DMS114 treated with DMSO at 0.1 percent for 48 hours (cell line): ENCODE results near the gene NCAM1.
"Not testable (repeated sequence)": the region's sequence is repeated elsewhere in the genome, so short reads cannot be mapped to it uniquely, and the experiment has no call there.

ENCODE experiments used
- DNase-seq: peaks from one replicate; lab custom pipeline; 2025; ENCODE audit not compliant: unreplicated experiment; lab: John Stamatoyannopoulos, UW

The NCAM1 gene

DNA sequence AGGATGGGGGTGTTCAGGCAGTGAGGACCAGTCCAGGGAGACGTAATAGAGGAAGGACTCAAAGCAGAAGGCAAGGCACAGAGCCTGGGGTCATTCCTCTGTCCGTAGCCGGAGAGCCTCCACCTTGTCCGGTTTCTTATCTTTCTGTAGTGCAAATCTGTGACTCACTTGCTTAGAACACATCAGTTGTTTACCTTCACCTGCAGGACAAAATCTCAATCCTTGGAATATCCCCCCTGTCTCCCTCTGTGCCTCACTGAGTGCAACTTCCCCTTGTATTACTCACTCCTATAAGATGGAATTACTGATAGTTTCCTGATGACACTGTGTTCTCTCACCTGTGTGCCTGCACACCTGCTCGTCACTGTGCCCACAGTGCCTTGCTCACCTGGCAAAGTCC is 332.7 kb downstream of the NCAM1 start:
- DNase-seq, result no peak

DNA sequence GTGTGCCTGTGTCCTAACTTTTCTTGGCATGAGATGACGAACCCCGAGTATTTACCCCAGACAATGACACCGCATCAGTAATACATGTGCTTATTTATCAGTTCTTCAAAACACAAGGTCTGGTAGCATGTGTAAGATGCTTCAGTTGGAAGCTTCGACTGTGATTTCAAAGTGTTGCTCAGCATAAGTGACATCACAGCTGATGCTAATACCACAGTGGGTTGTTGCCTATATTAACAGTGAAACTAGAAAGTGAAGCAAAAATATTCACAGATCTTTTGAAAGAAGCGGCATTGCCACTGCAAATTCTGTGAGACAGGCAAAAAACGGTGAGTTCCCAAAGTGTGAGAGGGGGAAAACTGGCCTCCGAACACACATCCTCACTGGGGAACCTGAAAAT is 334.8 kb downstream of the NCAM1 start:
- DNase-seq, result no peak

DNA sequence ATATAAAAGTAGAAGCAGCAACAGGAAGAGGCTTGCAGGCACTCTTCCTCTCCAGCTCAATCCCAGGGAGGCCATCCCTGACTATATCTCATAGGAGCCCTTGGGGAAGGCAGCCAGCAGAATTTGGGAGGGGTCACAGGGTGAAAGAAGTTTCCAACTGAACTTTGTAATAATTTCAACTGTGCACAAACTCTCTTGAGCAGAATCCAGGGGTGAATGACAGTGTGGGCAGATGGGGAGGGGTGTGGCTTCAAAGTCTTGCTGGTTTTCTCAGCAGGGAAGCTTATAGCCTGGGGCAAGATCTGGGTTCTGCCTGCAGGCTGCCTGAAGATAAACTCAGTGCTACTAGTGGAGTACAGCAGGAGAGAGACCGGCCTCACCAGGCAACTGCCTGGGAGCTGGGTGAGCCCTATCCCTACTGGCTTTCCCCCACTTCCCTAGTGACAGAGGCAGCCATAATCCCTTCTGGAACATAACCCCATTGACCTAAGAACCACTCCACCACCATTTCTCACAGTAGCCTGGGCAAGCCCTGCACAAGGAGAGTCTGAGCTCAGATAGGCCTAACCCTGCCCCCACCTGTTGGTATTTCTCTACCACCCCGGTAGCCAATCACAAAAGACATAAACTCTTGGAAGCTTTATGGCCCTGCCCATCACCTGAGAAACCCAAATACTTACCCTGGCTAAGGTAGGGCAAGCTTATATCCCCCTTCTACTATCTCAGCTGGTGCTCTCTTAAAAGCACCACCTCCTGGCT is 335.4 kb downstream of the NCAM1 start:
- no peak for DNase-seq

DNA sequence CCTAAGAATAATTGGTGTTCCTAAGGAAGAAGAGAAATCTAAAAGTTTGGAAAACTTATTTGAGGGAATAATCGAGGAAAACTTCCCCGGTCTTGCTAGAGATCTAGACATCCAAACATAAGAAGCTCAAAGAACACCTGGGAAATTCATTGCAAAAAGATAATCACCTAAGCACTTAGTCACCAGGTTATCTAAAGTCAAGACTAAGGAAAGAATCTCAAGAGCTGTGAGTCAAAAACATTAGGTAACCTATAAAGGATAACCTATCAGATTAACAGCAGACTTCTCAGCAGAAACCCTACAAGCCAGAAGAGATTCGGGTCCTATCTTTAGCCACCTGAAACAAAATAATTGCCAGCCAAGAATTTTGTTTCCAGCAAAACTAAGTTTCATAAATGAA is 337.3 kb downstream of the NCAM1 start:
- DNase-seq, result not testable (repeated sequence)

DNA sequence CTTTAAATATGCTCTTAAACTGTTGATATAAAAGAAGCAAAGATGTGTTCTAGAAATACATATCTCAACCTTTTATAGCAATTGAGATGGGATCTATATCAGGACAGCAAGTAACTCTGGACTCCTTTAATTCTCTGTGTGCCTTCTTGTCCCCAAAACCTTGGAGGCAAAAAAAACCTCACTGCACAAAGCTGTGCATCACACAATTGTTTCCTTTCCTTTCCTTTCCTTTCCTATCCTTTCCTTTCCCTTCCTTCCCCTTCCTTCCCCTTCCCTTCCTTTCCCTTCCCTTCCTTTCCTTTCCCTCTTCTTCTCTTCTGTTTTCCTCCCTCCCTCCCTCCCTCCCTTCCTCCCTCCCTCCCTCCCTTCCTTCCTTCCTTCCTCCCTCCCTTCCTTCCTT is 343.7 kb downstream of the NCAM1 start:
- DNase-seq, result no peak

DNA sequence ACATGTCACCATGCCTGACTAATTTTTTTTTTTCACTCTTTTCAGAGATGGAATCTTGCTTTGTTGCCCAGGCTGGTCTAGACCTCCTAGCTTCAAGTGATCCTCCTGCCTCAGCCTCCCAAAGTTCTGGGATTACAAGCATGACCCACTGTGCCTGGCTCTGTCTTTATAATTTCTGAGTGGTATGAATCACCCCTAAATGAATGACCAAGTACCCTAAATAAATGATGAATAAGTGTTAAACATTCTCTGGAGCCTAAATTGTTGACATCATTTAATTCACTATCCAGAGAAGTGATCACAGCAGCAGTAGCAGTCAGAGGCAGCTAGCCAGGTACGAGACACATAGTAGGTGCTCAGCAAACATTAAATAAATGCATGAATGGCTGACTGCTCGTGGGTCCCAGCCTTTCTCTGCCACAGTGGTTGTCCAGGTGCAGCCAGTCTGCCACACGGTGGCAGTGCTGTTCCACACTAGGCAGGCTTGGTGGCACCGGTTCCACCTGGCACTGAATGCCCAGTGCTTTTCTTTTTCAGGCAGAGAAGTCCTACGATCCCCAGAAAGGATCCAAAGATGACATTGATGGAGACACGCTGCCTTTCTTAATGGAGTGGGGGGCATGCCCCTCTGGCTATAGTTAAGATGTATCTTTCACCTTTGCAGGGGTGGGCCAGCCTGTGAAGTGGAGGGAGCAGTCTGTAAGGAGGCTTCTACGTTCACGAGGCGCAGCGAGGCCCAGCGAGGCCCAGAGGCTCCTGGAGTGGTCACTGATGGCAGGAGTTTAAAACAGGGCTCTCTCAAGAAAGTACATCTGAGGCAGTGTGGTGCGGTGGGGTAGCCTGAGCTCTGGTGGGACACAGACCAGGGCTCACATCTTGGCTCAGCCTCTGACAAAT is 344.5 kb downstream of the NCAM1 start:
- peak; percentile 5 for DNase-seq

DNA sequence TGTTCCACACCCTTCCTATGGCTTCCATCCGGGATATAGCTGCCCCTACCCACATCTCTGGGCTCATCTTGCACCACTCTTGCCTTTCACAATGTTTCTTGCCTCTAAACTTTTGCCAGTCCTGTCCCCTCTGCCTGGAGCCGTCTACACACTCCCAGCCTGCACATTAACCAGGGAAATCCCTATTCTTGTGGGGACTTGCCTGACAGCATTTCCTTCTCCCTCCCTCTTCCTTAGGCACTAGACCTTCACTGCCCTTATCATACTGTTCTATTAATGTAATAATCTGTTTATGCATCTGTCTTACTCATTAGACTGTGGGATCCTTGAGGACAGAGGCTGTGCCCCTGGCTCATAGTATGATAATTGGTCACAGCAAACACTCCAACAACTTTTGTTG is 347.4 kb downstream of the NCAM1 start:
- no peak for DNase-seq

DNA sequence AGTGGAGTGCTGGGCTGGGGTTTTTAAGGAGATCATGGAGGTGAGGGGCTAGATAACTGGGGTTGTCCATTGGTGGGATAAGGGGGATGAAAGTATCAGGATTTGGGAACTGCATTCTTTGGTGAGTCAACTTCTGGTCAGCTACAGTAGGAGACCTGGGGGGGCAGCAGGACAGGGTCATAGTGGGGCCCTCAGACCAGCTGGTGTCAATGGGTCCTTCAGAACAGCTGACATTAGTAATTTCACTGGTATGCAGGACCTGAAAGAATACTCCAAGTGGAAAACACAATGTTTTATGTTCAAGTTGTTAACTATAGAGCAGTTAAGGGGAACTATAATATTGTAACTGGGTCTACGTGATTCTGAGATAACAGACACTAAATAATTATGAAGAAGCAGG is 350.3 kb downstream of the NCAM1 start:
- DNase-seq, result no peak

DNA sequence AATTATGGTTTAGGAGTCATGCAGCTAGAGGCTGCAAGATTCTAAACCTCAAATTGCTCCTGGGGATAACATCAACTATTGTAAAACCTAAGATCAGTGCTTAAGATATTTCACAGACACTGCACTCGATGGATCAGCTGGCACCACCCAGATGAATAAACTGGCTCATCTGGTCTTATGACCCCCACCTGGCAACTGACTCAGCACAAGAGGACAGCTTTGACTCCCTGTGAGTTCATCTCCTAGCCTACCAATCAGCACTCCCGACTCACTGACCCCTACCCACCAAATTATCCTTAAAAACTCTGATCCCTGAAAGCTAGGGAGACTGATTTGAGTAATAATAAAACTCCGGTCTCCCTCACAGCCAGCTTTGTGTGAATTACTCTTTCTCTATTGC is 352.4 kb downstream of the NCAM1 start:
- no peak for DNase-seq

DNA sequence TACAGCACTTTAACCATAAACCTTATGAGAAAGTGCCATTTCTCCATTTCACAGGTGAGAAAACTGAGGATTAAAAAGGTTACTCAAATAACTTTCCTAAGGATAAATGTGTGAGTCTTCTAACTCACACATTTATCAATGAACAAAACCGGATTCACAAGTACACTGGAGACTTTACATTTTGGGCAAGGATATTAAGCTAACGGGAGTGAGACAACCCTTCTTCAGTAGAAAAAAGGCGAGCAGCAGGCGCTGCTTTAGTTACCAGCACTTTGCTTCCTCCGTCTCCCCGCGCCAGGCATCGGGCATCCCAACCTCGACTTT is 352.8 kb downstream of the NCAM1 start:
- DNase-seq, result no peak

DNA sequence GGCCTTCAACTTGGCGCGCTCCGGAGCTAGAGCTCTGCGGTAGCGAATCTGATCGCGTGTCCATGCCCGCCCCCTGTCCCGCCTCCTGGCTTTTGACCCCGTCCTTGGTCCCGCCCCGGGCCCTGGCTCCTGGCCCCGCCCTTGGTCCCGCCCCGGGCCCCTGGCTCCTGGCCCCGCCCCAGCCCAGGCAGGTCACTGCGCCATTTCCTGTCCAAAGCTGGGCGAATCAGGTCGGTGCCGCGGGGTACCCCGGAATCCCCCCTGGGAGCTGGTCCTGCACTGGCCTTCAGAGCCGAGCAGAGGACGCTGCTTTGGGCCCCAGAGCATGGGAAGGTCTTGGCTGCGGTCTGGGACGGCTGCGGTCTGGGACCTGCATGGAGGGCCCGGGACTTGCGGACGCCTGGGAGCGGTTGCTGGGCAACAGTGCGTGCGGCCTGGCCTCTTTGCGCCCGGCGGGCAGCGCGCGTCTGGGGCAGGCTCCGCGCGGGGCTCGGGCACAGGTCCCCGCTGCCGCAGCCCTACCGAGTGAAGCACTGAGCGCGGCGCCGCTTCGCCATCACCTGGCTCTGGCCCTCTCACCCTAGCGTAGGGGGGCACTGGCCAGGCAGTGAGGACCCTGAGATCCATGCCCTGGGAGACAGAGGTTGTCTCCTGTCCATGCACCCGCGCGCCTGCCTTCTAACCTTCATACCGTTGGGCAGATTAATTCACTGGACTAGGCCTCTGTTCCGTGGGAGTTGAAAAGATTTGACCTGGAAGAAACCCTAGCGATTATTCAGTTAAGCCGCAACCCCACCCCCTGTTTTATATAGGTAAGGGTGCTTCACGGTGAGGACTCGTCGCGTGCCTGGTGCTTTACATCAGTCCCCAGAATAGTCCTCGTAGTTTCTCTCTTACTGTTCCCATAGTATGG is 353.4 kb downstream of the NCAM1 start, which contains the start of gene TTC12:
TTC12 (plus strand) TSS at position 195 of the 913 bp plus-strand sequence. CDS start 1,675 bp downstream, outside the sequence.
- peak; percentile 72 for DNase-seq

DNA sequence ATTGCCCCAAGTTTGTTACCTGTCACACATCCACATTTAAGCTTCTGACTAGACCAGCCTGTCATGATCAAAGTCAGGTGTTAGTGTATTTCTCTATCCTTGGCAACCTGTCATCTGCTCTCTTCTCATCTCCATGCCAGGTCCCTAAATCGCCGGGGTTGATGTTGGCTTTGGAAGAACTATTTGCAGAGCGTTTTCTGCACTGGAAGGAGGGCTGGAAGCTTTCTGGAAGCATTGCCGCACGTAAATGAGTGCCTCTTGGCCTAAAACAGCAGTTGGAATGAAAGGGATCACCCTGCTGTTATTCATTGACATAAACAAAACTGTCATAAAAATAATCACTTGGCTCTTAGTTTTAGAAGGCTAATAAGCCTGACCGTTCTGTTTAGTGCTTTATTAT is 354.6 kb downstream of the NCAM1 start:
- no peak for DNase-seq

DNA sequence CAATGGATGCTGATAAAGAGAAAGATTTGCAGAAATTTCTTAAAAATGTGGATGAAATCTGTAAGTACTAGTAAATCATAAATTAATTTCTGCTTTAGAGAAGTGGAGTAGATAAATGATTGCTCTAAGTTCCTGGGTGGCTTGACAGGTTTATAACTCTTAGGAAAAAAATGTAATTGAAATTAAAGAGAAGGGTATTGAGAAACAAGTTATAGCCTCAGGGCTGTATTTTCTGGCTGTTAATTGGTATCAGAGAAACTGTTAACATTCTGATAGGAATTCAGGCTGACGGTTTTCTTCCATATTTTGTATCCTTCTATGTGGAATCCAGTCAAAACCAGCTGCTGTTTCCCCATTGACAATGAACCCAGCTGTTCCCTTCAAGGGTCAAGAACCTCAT is 355.0 kb downstream of the NCAM1 start:
- no peak for DNase-seq

DNA sequence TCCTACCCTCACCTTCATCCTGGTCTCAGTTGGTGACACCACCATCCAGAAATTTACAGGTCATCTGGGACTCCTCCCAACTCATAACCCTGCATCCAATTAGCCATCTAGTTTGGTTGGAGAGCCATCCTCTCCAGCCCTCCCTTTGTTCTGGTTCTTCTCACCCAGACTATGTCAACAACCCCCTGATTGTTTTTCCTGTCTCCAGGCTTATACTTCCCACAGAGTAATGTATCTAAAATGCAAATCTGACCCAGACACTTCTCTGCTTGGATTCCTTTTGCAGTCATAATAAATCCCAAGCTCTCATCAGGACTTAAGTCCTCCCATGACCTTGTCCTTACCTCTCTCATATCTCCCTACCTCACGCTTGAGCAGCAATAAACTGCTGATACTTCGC is 356.1 kb downstream of the NCAM1 start:
- no peak for DNase-seq

DNA sequence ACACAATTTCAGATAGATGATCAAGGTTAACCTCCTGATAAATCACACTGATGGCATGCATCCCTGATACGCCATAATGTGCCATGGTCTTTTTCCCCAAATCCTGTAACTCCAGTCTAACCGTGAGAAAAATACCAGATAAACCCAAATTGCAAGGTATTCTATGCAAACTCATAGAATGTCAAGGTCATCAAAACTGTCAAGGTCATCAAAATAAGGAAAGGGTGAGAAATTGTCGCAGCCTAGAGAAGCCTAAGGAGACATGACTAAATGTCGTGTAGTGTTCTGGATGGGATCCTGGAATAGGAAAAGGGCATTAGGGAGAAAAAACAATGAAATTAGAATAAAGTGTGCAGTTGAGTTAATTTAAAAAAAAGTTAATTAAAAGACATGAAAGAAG is 357.9 kb downstream of the NCAM1 start:
- DNase-seq, result no peak

DNA sequence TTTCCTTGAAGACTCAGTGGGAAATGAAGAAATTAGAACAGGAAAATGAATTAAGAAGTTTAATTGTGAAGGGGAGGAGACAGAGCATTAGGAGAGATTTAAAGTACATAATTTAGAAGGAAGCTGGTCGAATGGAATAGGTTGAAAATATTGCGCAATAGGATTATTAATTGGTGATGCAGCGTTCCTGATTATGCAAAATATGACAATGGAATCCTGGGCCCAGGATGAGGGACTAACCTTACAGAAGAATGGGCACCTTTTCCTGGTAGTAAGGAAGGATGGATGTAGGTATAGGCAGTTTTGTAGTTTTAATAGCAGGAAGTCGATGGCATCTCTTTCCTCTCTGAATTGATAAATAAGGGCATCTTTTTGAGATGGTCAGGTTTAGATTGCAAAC is 360.9 kb downstream of the NCAM1 start:
- DNase-seq, result no peak

DNA sequence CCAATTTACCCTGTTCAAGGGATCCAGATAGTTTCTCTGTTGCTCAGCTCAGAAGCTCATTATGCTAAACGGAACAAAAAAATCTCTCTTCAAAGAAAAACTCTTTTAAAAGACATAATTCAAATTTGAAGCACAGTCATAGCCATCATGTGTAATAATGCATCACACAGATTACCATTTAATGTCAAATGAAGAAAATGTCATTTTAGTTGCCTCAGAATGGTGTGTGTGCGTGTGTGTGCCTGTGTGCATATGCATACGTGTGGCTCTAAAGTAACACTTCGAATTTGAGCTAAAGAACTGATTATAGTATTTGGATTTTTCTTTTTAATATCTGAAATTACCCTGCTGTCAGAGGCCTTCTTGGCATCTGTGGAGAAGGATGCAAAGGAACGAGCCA is 363.0 kb downstream of the NCAM1 start:
- DNase-seq, result no peak
